HCEC 1CT (cell line): ENCODE results near the gene WNK1.

Experiments used
- DNase-seq: peaks from one replicate; pipeline ENCODE4 v3.0.0-alpha.2; 2017

The WNK1 gene

DNA sequence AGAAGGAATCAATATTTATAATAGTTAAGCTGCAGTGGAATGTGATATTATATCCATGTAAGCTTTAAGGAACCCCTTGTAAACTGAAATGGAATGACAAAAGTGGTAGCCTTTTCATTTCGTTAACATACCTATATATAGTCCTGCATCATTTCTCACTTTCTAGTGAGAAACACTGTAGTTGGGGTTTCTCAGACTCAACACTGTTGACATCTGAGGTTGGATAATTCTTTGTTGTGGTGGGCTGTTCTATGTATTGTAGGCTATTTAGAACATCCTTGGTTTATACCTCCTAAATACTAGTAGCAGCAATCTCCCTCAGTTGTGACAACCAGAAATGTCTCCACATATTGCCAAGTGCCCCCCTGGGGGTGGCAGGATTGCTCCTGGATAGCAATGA is 118.0 kb downstream of the WNK1 start:
- DNase-seq: no peak

- no peak for DNase-seq
Observed at GRCh38 chr12:873954-874353, 121.6 kb downstream of the WNK1 start.

DNA sequence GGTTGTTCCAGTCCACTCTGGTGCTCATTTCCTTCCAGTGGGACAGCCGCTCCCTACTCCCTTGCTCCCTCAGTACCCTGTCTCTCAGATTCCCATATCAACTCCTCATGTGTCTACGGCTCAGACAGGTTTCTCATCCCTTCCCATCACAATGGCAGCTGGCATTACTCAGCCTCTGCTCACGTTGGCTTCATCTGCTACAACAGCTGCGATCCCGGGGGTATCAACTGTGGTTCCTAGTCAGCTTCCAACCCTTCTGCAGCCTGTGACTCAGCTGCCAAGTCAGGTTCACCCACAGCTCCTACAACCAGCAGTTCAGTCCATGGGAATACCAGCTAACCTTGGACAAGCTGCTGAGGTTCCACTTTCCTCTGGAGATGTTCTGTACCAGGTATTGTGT is 127.3 kb downstream of the WNK1 start:
- peak; percentile 58 for DNase-seq

DNA sequence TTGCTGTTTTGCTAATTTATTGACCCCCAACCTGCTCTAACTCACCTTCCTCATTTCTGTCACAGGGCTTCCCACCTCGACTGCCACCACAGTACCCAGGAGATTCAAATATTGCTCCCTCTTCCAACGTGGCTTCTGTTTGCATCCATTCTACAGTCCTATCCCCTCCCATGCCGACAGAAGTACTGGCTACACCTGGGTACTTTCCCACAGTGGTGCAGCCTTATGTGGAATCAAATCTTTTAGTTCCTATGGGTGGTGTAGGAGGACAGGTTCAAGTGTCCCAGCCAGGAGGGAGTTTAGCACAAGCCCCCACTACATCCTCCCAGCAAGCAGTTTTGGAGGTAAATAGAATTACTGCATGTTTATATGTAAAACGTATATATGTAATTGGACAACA is 128.3 kb downstream of the WNK1 start:
- no peak for DNase-seq

GRCh38 chr12:884746-885414 is 132.5 kb downstream of the WNK1 start:
- DNase-seq: no peak

- no peak for DNase-seq
Observed at GRCh38 chr12:885701-886100, 133.3 kb downstream of the WNK1 start.

DNA sequence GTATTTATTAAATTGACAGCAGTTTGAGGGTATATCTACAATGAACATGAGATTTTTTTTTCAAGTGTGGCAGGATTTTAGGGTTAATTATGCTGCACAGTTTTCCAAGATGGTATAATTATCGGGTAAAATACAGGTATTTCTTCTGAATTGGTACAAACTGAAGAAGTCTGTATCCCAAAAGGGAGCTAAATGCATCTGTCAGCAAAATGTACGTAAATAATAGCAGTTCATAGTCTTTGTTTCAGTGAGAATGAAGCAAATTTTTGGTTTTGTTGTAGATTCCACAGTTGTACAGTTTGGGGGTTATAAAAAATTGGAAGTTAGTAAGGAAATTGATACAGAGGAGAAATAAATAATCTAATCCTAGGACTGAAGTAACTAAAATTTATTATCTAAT is 133.8 kb downstream of the WNK1 start:
- no peak for DNase-seq

DNA sequence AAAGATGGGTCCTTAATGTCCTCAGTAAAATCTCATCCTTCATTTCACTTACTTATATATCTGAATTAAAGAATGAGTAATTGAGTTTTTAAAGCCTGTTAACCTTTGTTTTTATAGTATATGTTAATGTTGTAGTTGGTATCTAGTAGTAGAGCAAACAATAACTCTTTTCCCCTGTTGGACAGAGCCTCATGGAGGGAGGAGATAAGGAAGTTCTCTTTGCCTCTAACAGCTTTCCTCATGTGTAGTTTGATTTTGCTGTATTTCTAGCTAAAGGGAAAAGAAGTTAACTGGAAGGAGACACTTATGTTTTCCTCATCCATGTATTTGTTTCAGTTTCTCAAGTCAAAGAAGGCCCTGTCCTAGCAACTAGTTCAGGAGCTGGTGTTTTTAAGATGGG is 141.8 kb downstream of the WNK1 start:
- DNase-seq: no peak

DNA sequence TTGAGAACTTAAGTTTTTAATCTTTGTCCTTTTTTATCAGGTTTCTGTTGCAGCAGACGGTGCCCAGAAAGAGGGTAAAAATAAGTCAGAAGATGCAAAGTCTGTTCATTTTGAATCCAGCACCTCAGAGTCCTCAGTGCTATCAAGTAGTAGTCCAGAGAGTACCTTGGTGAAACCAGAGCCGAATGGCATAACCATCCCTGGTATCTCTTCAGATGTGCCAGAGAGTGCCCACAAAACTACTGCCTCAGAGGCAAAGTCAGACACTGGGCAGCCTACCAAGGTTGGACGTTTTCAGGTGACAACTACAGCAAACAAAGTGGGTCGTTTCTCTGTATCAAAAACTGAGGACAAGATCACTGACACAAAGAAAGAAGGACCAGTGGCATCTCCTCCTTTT is 143.7 kb downstream of the WNK1 start:
- no peak for DNase-seq

- no peak for DNase-seq
Observed at GRCh38 chr12:897386-897785, 145.0 kb downstream of the WNK1 start.

GRCh38 chr12:902581-902980 is 150.2 kb downstream of the WNK1 start:
- no peak for DNase-seq

- no peak for DNase-seq
Observed at GRCh38 chr12:903055-903454, 150.7 kb downstream of the WNK1 start.

GRCh38 chr12:904010-904414 is 151.6 kb downstream of the WNK1 start:
- no peak for DNase-seq

GRCh38 chr12:905261-906031 is 153.1 kb downstream of the WNK1 start:
- DNase-seq: no peak

GRCh38 chr12:906062-906585 is 153.7 kb downstream of the WNK1 start:
- no peak for DNase-seq

GRCh38 chr12:907413-908185 is 155.2 kb downstream of the WNK1 start:
- DNase-seq: no peak

- no peak for DNase-seq
Observed at GRCh38 chr12:909861-910260, 157.5 kb downstream of the WNK1 start.

- DNase-seq: no peak
Observed at GRCh38 chr12:910416-910815, 158.0 kb downstream of the WNK1 start.

- no peak for DNase-seq
Observed at GRCh38 chr12:911191-911826, 158.9 kb downstream of the WNK1 start.

- DNase-seq: no peak
Observed at GRCh38 chr12:912466-913235, 160.3 kb downstream of the WNK1 start.

- peak; percentile 70 for DNase-seq
Observed at GRCh38 chr12:913919-914698, 161.7 kb downstream of the WNK1 start.

DNA sequence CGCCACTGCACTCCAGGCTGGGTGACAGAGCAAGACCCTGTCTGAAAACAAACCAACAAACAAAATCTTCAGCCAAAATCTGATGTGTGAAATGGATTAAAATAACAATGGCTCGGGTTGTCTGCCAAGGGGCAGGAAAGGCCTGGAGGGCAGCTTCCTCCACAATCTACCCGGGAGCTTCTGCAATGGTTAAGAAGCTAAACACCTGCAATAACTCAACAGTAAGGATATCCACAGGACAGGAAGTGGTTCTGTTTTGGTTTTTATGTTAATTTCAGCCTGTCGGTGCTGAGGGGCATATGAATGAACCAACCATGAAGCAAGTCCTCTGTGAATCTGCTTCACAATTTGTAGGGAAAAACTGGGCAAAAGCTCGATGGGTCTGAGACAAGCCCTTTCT is 162.7 kb downstream of the WNK1 start:
- DNase-seq: no peak
